ES-I3 (cell line): ENCODE results near the gene ZNF397.
"Not testable (repeated sequence)": the region's sequence is repeated elsewhere in the genome, so short reads cannot be mapped to it uniquely, and the experiment has no call there.

Experiments used
- H3K36me3 ChIP-seq: 2 replicates; pipeline ENCODE4 v1.6.1; 2013; ENCODE audit warnings: mild to moderate bottlenecking, low read length, control low read depth, moderate library complexity; ENCODE audit not compliant: insufficient read depth
- H3K4me1 ChIP-seq: 2 replicates; pipeline ENCODE4 v1.6.1; 2013; ENCODE audit warnings: mild to moderate bottlenecking, control low read depth, low read length; ENCODE audit not compliant: insufficient read depth
- H3K9ac ChIP-seq: 2 replicates; pipeline ENCODE4 v1.6.1; 2013; ENCODE audit warnings: low read depth, mild to moderate bottlenecking, low read length, moderate library complexity
- H3K9me3 ChIP-seq: 2 replicates; pipeline ENCODE4 v1.6.1; 2013; ENCODE audit warnings: mild to moderate bottlenecking, low read length, moderate library complexity; ENCODE audit not compliant: control insufficient read depth, insufficient read depth

Gene ZNF397

GRCh38 chr18:35240664-35241447, at the start of gene ZNF397:
ZNF397 (plus strand) TSS chr18:35241034; CDS start chr18:35242471, 1,437 bp downstream.
- H3K36me3 ChIP-seq: peaks cover 36% of the 10 kb centered on the region
- peaks cover 4% of the 10 kb centered on the region; the same call in 1 of the 2 replicates for H3K9me3 ChIP-seq
- no peaks in the 10 kb centered on the region for H3K4me1 ChIP-seq
- H3K9ac ChIP-seq: peak within 1 kb of the TSS; percentile 92

- no peak overlapping the region for H3K9ac ChIP-seq
- no peaks in the 10 kb centered on the region for H3K9me3 ChIP-seq
- peaks cover 14% of the 10 kb centered on the region; the same call in 1 of the 2 replicates for H3K4me1 ChIP-seq
- no peaks in the 10 kb centered on the region for H3K36me3 ChIP-seq
Measured at GRCh38 chr18:35191698-35192025, 49.2 kb upstream of the ZNF397 start.

GRCh38 chr18:35192415-35192814, 48.4 kb upstream of the ZNF397 start:
- Histone ChIP-seq H3K9ac (no peak overlapping the region), H3K4me1 (peaks cover 14% of the 10 kb centered on the region; the same call in 1 of the 2 replicates), H3K36me3 (no peaks in the 10 kb centered on the region), H3K9me3 (no peaks in the 10 kb centered on the region)

- Histone ChIP-seq H3K4me1 (peaks cover 14% of the 10 kb centered on the region; the same call in 1 of the 2 replicates), H3K9ac (no peak overlapping the region), H3K36me3 (no peaks in the 10 kb centered on the region), H3K9me3 (no peaks in the 10 kb centered on the region)
Measured at GRCh38 chr18:35193316-35193715, 47.5 kb upstream of the ZNF397 start.

- Histone ChIP-seq H3K9me3 (no peaks in the 10 kb centered on the region), H3K4me1 (no peaks in the 10 kb centered on the region), H3K9ac (no peak overlapping the region), H3K36me3 (no peaks in the 10 kb centered on the region)
Measured at GRCh38 chr18:35197296-35197695, 43.5 kb upstream of the ZNF397 start.

- Histone ChIP-seq H3K36me3 (no peaks in the 10 kb centered on the region), H3K4me1 (no peaks in the 10 kb centered on the region)
Measured at GRCh38 chr18:35201256-35201931, 39.4 kb upstream of the ZNF397 start.

GRCh38 chr18:35203067-35203466, 37.8 kb upstream of the ZNF397 start:
- no peak overlapping the region for H3K9ac ChIP-seq
- peaks cover 5% of the 10 kb centered on the region; the same call in 1 of the 2 replicates for H3K9me3 ChIP-seq
- no peaks in the 10 kb centered on the region for H3K36me3 ChIP-seq

More at GRCh38 chr18:35201256-35201931, 39.4 kb upstream of the ZNF397 start:
- Histone ChIP-seq H3K9ac (no peak overlapping the region), H3K9me3 (peaks cover 5% of the 10 kb centered on the region; the same call in 1 of the 2 replicates)

GRCh38 chr18:35205199-35205712, 35.6 kb upstream of the ZNF397 start:
- Histone ChIP-seq H3K4me1 (no peaks in the 10 kb centered on the region), H3K36me3 (no peaks in the 10 kb centered on the region), H3K9me3 (peaks cover 5% of the 10 kb centered on the region; the same call in 1 of the 2 replicates), H3K9ac (no peak overlapping the region)

More at GRCh38 chr18:35203067-35203466, 37.8 kb upstream of the ZNF397 start:
- H3K4me1 ChIP-seq: no peaks in the 10 kb centered on the region

- not testable (repeated sequence) for H3K36me3 ChIP-seq, H3K9me3 ChIP-seq, H3K9ac ChIP-seq, H3K4me1 ChIP-seq
Measured at GRCh38 chr18:35205746-35206458, 34.9 kb upstream of the ZNF397 start.

- H3K36me3 ChIP-seq: no peaks in the 10 kb centered on the region
Measured at GRCh38 chr18:35215026-35215425, 25.8 kb upstream of the ZNF397 start.

GRCh38 chr18:35216611-35217010, 24.2 kb upstream of the ZNF397 start:
- H3K9ac ChIP-seq, H3K36me3 ChIP-seq, H3K9me3 ChIP-seq: not testable (repeated sequence)
- peaks cover 13% of the 10 kb centered on the region for H3K4me1 ChIP-seq

More at GRCh38 chr18:35215026-35215425, 25.8 kb upstream of the ZNF397 start:
- H3K4me1 ChIP-seq: peaks cover 13% of the 10 kb centered on the region
- H3K9ac ChIP-seq: 0 out of 2 replicates have a peak overlapping the region, but pooled peaks have one; percentile 0
- no peaks in the 10 kb centered on the region for H3K9me3 ChIP-seq

- H3K4me1 ChIP-seq: peaks cover 13% of the 10 kb centered on the region
- not testable (repeated sequence) for H3K9me3 ChIP-seq, H3K9ac ChIP-seq, H3K36me3 ChIP-seq
Measured at GRCh38 chr18:35219331-35219730, 21.5 kb upstream of the ZNF397 start.

- H3K4me1 ChIP-seq: peaks cover 4% of the 10 kb centered on the region
- no peak overlapping the region for H3K9ac ChIP-seq
- no peaks in the 10 kb centered on the region for H3K9me3 ChIP-seq
- H3K36me3 ChIP-seq: no peaks in the 10 kb centered on the region
Measured at GRCh38 chr18:35220424-35220823, 20.4 kb upstream of the ZNF397 start.

- no peaks in the 10 kb centered on the region for H3K36me3 ChIP-seq
- H3K9ac ChIP-seq: no peak overlapping the region
- H3K9me3 ChIP-seq: no peaks in the 10 kb centered on the region
- H3K4me1 ChIP-seq: no peaks in the 10 kb centered on the region
Measured at GRCh38 chr18:35223797-35224196, 17.0 kb upstream of the ZNF397 start.
